Measurements from ENCODE around the gene CDH23. TPM values are rescaled to one million over a fixed set of nuclear protein-coding genes. Genes with fewer than 3 reads are reported as not detected.

Gene CDH23
- total RNA-seq, 2 donors from 2014 or later, result 3.9 to 74.8 TPM

GRCh38 chr10:71454347-71454746 lies 57.6 kb downstream of the CDH23 start:
- Histone ChIP-seq H3K27ac (no peak overlapping the region), H3K36me3 (no peaks in the 10 kb centered on the region), H3K9me3 (no peaks in the 10 kb centered on the region), H3K4me1 (replicated peaks) (no peaks in the 10 kb centered on the region), H3K4me3 (no peak overlapping the region), H3K27me3 (replicated peaks; ENCODE audit: insufficient read depth) (no peaks in the 10 kb centered on the region)
- intact Hi-C loops (cut with DNase I), result no loop called here
- no peak for DNase-seq (ENCODE audit: low spot score)
- 67% methylated on average over 5 of the region's 5 CpGs for WGBS
- TF ChIP-seq POLR2A (IDR thresholded peaks at IDR 0.05), result no peak
- no peak for TF ChIP-seq CTCF (IDR thresholded peaks at IDR 0.05)
- no peak for TF ChIP-seq POLR2AphosphoS5 (IDR thresholded peaks at IDR 0.05)

GRCh38 chr10:71455035-71455434 lies 58.3 kb downstream of the CDH23 start:
- Histone ChIP-seq H3K27me3 (replicated peaks; ENCODE audit: insufficient read depth) (no peaks in the 10 kb centered on the region), H3K36me3 (no peaks in the 10 kb centered on the region), H3K4me1 (replicated peaks) (no peaks in the 10 kb centered on the region), H3K9me3 (no peaks in the 10 kb centered on the region), H3K27ac (no peak overlapping the region), H3K4me3 (no peak overlapping the region)
- no peak for DNase-seq (ENCODE audit: low spot score)
- no peak for TF ChIP-seq POLR2A (IDR thresholded peaks at IDR 0.05)
- no peak for TF ChIP-seq POLR2AphosphoS5 (IDR thresholded peaks at IDR 0.05)
- no peak for TF ChIP-seq CTCF (IDR thresholded peaks at IDR 0.05)
- intact Hi-C loops (cut with DNase I), result no loop called here
- WGBS, result 68% methylated on average over 2 of the region's 2 CpGs

- Histone ChIP-seq H3K27me3 (replicated peaks; ENCODE audit: insufficient read depth) (no peaks in the 10 kb centered on the region), H3K4me1 (replicated peaks) (no peaks in the 10 kb centered on the region), H3K36me3 (no peaks in the 10 kb centered on the region), H3K27ac (no peak overlapping the region), H3K9me3 (no peaks in the 10 kb centered on the region), H3K4me3 (no peak overlapping the region)
- WGBS, result 83% methylated on average over 3 of the region's 3 CpGs
- no peak for TF ChIP-seq POLR2A (IDR thresholded peaks at IDR 0.05)
- intact Hi-C loops (cut with DNase I), result no loop called here
- DNase-seq (ENCODE audit: low spot score), result no peak
These were observed 59.9 kb downstream of the CDH23 start for GRCh38 chr10:71456631-71457030.

- no peaks in the 10 kb centered on the region for H3K4me1 ChIP-seq (replicated peaks)
- intact Hi-C loops (cut with DNase I), result no loop called here
- 32% methylated on average over 4 of the region's 4 CpGs for WGBS
- no peak overlapping the region for H3K4me3 ChIP-seq
- TF ChIP-seq POLR2A (IDR thresholded peaks at IDR 0.05) (no peak), CTCF (IDR thresholded peaks at IDR 0.05) (no peak), POLR2AphosphoS5 (IDR thresholded peaks at IDR 0.05) (no peak)
- no peaks in the 10 kb centered on the region for H3K36me3 ChIP-seq
- no peaks in the 10 kb centered on the region for H3K27me3 ChIP-seq (replicated peaks; ENCODE audit: insufficient read depth)
- H3K9me3 ChIP-seq, result no peaks in the 10 kb centered on the region
- DNase-seq (ENCODE audit: low spot score), result no peak
- H3K27ac ChIP-seq, result no peak overlapping the region
These were observed 61.2 kb downstream of the CDH23 start for GRCh38 chr10:71457908-71458307.

GRCh38 chr10:71458387-71458786 lies 61.7 kb downstream of the CDH23 start:
- no peak for DNase-seq (ENCODE audit: low spot score)
- intact Hi-C loops (cut with DNase I), result no loop called here
- no peak overlapping the region for H3K4me3 ChIP-seq
- 84% methylated on average over 2 of the region's 2 CpGs for WGBS
- H3K4me1 ChIP-seq (replicated peaks), result no peaks in the 10 kb centered on the region
- no peaks in the 10 kb centered on the region for H3K36me3 ChIP-seq
- TF ChIP-seq CTCF (IDR thresholded peaks at IDR 0.05) (no peak), POLR2A (IDR thresholded peaks at IDR 0.05) (no peak), POLR2AphosphoS5 (IDR thresholded peaks at IDR 0.05) (no peak)
- no peaks in the 10 kb centered on the region for H3K27me3 ChIP-seq (replicated peaks; ENCODE audit: insufficient read depth)
- H3K9me3 ChIP-seq, result no peaks in the 10 kb centered on the region
- no peak overlapping the region for H3K27ac ChIP-seq
